Ovary (tissue), 9 donors: Measurements from ENCODE around the gene DGCR6L. TPM values are rescaled to one million over a fixed set of nuclear protein-coding genes. Genes with fewer than 3 reads are reported as not detected.

Source experiments
- DNase-seq, 5 donors: peaks; one replicate each; pipeline ENCODE4 v3.0.0-alpha.2; 2019 to 2020
- H3K27ac ChIP-seq, 2 donors: fragments of 200-600 bp; one replicate each; pipeline versions ENCODE4 v1.5.1 to v1.8.0; 2019 to 2022
- H3K27me3 ChIP-seq: fragments of 200-600 bp; one replicate; pipeline ENCODE4 v1.8.0; 2022
- H3K36me3 ChIP-seq: fragments of 200-600 bp; sonication (generic); one replicate; pipeline ENCODE4 v1.5.1; 2019
- H3K4me1 ChIP-seq: one replicate; pipeline ENCODE4 v1.8.1; 2013; ENCODE audit warnings: mild to moderate bottlenecking, moderate library complexity; ENCODE audit not compliant: insufficient read depth
- H3K4me3 ChIP-seq: fragments of 200-600 bp; sonication (generic); one replicate; pipeline ENCODE4 v1.5.1; 2017
- H3K9me3 ChIP-seq, 2 donors: fragments of 200-600 bp in 1 of 2; sonication (generic) in 1 of 2; one replicate each; pipeline versions ENCODE4 v1.5.1 to v1.8.1; 2013 to 2019; ENCODE audit warnings: mild to moderate bottlenecking in 1 of 2, moderate library complexity in 1 of 2
- CTCF ChIP-seq, 3 donors: fragments of 450-650 bp in 2 of 3; fragments of 200-600 bp in 1 of 3; IDR thresholded peaks; one replicate each; pipeline versions ENCODE4 v1.5.1 to v1.8.0; 2016 to 2022; ENCODE audit warnings: antibody characterized with exemption in 3 of 3, mild to moderate bottlenecking in 1 of 3
- EP300 ChIP-seq: sonication (generic); formaldehyde crosslinking; IDR thresholded peaks from one replicate; pipeline ENCODE4 v1.6.1; 2017; ENCODE audit warnings: antibody characterized with exemption
- POLR2A ChIP-seq: fragments of 450-650 bp; IDR thresholded peaks from one replicate; pipeline ENCODE4 v1.6.1; 2017; ENCODE audit warnings: antibody characterized with exemption, mild to moderate bottlenecking, moderate library complexity
- WGBS, 3 donors: extraction: QIAGEN DNeasy Blood & Tissue Kit in 1 of 3; methylation state at CpG; one replicate each; pipeline versions ENCODE4 v1.1.5 to v1.1.7; 2013 to 2017; 5-methylcytosine and 5-hydroxymethylcytosine counted together
- intact Hi-C, 4 donors: fragments of 100-400 bp; cut with DNase I; formaldehyde crosslinking; loops; one replicate each; pipeline versions ENCODE4 v1.11.0 to v1.15.1; 2022 to 2023
- polyA plus RNA-seq, 2 donors: library from polyadenylated mRNA; stranded (reverse); fragments of 200-250 nt in 1 of 2; fragments of 350-450 nt in 1 of 2; fragmentation: Illumina TruSeq in 1 of 2; extraction: RNeasy Lipid Tissue Mini Kit (QIAGEN cat#74804) in 1 of 2; gene quantifications; one replicate each; pipeline ENCODE4 v1.2.3, GENCODE V29; 2013 to 2014
- total RNA-seq, 7 donors: library from RNA; depleted of rRNA in 2 of 7; stranded (reverse); fragments of >200 nt in 2 of 7; fragmentation: NEBNext Ultra II Directional in 3 of 7; extraction: Animal tissue kit (Norgen Biotek cat#: 25700) in 3 of 7; gene quantifications; one replicate each; pipeline versions ENCODE4 v1.1.0 to v1.2.4, GENCODE V29; 2016 to 2023
- donor health status: DM: no; HTN: no; CAD: no; lungs with moderate emphysema.
- donor health status: DM: no; HTN: no; CAD: no.
- donor health status: Bipolar disorder and iron deficiency.
- donor health status: DM: yes; HTN: yes; CAD: no.
- donor health status: DM: no; HTN: no; CAD: no.
- donor health status: DM: yes; HTN: yes; CAD: no.

Gene DGCR6L
- total and polyA plus RNA-seq, 9 donors, result 1.9 to 69.5 (median 40.8) TPM

- Histone ChIP-seq H3K4me1 (peaks cover 5% of the 10 kb centered on the region), H3K36me3 (no peaks in the 10 kb centered on the region), H3K4me3 (no peak overlapping the region), H3K27me3 (no peaks in the 10 kb centered on the region), H3K27ac (no peak overlapping the region), H3K9me3 (no peaks in the 10 kb centered on the region)
- WGBS, 3 donors, result 67 to 80% (median 73%) methylated on average over 20 to 21 of the region's 21 CpGs
- TF ChIP-seq POLR2A (no peak), CTCF (IDR thresholded peaks at IDR 0.05) (no peak), EP300 (no peak)
- DNase-seq, result no peak
- intact Hi-C loops, result loop anchor here in 2 of 4 donors (1.0 to 5.0 kb wide), 2 partner anchors 15 to 108 kb away; no protein-coding TSS in a partner anchor
Observed at GRCh38 chr22:20264614-20265452, 55.0 kb downstream of the DGCR6L start.

Other genes with a start within 250 kb of the DGCR6L start
- gene DGCR8, start 239.8 kb downstream of the DGCR6L start, total RNA-seq, result 10 to 100 TPM; 15.9 to 46.5 (median 40.1) TPM
- 10 to 100 TPM; 17.2 to 21.4 TPM for gene DGCR8, start 239.8 kb downstream of the DGCR6L start, polyA plus RNA-seq
- gene RANBP1, start 204.0 kb downstream of the DGCR6L start, total RNA-seq, result 100 to 1,000 TPM in 2 of 7 donors, 10 to 100 TPM in 5; 62.8 to 198 (median 82.8) TPM
- 10 to 100 TPM; 79.9 to 80.2 TPM for gene RANBP1, start 204.0 kb downstream of the DGCR6L start, polyA plus RNA-seq
- 10 to 100 TPM; 35.6 to 59.7 (median 50.1) TPM for gene TRMT2A, start 202.8 kb downstream of the DGCR6L start, total RNA-seq
- gene TRMT2A, start 202.8 kb downstream of the DGCR6L start, polyA plus RNA-seq, result 10 to 100 TPM in 1 of 2 donors, 1 to 10 TPM in 1; 2.8 to 44.1 TPM
- 10 to 100 TPM; 13.7 to 77.4 (median 60.9) TPM for gene ZDHHC8, start 188.3 kb downstream of the DGCR6L start, total RNA-seq
- 10 to 100 TPM in 1 of 2 donors, 1 to 10 TPM in 1; 5.1 to 34.8 TPM for gene ZDHHC8, start 188.3 kb downstream of the DGCR6L start, polyA plus RNA-seq
- gene CCDC188, start 169.0 kb downstream of the DGCR6L start, total RNA-seq, result 1 to 10 TPM in 1 of 7 donors, under 1 TPM in 6; 0.27 to 1.1 (median 0.36) TPM
- gene CCDC188, start 169.0 kb downstream of the DGCR6L start, polyA plus RNA-seq, result under 1 TPM in 1 of 2 donors, not detected in 1; 0.74 TPM
- gene RTN4R, start 51.7 kb downstream of the DGCR6L start, total RNA-seq, result 1 to 10 TPM in 4 of 7 donors, under 1 TPM in 3; 0.48 to 8.2 (median 2.2) TPM
- 1 to 10 TPM in 1 of 2 donors, not detected in 1; 1.5 TPM for gene RTN4R, start 51.7 kb downstream of the DGCR6L start, polyA plus RNA-seq
- 10 to 100 TPM in 5 of 7 donors, 1 to 10 TPM in 2; 6.9 to 16.8 (median 12.8) TPM for gene ZNF74, start 74.1 kb upstream of the DGCR6L start, total RNA-seq
- gene ZNF74, start 74.1 kb upstream of the DGCR6L start, polyA plus RNA-seq, result 1 to 10 TPM; 6.1 to 7.4 TPM
- gene SCARF2, start 117.8 kb upstream of the DGCR6L start, total RNA-seq, result 10 to 100 TPM; 16.5 to 44.6 (median 30.0) TPM
- gene SCARF2, start 117.8 kb upstream of the DGCR6L start, polyA plus RNA-seq, result 10 to 100 TPM in 1 of 2 donors, 1 to 10 TPM in 1; 2.1 to 14.1 TPM
- gene KLHL22, start 175.7 kb upstream of the DGCR6L start, total RNA-seq, result 10 to 100 TPM; 24.6 to 42.9 (median 28.7) TPM
- gene KLHL22, start 175.7 kb upstream of the DGCR6L start, polyA plus RNA-seq, result 10 to 100 TPM; 26.9 to 30.7 TPM
- 10 to 100 TPM; 21.9 to 79.3 (median 69.5) TPM for gene MED15, start 187.6 kb upstream of the DGCR6L start, total RNA-seq
- 10 to 100 TPM; 23.6 to 40.1 TPM for gene MED15, start 187.6 kb upstream of the DGCR6L start, polyA plus RNA-seq